ENCODE results near the gene ZNF263.
"Not testable (repeated sequence)": the region's sequence is repeated elsewhere in the genome, so short reads cannot be mapped to it uniquely, and the experiment has no call there.

The ZNF263 gene

DNA sequence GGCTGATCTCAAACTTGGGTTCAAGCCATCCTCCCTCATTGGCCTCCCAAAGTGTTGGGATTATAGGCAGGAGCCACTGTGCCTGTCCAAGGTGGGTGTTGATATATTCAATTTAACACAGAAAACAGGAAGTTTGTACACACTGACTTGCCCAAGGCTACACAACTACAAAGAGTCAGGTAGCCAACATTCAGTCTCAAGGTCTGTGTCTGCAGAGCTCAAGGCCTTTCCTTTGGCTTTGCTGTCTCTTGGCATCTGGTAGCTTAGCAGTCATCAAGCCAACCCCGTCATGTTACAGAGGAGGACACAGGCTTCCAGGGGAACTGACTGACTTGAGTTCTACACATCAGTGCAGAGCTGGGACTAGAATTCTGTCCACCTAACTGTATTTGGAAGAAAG, 15.0 kb upstream of the ZNF263 start:
- DNase-seq (ENCODE audit: low read depth in 2 of 2): no peak

DNA sequence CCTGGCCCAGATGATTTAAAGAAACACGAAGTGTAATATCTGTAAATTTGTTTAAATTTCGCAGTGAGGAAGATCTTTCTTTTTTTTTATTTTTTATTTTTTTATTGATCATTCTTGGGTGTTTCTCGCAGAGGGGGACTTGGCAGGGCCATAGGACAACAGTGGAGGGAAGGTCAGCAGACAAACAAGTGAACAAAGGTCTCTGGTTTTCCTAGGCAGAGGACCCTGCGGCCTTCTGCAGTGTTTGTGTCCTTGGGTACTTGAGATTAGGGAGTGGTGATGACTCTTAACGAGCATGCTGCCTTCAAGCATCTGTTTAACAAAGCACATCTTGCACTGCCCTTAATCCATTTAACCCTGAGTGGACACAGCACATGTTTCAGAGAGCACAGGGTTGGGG, 12.6 kb upstream of the ZNF263 start:
- DNase-seq (ENCODE audit: low read depth in 2 of 2): not testable (repeated sequence)

DNA sequence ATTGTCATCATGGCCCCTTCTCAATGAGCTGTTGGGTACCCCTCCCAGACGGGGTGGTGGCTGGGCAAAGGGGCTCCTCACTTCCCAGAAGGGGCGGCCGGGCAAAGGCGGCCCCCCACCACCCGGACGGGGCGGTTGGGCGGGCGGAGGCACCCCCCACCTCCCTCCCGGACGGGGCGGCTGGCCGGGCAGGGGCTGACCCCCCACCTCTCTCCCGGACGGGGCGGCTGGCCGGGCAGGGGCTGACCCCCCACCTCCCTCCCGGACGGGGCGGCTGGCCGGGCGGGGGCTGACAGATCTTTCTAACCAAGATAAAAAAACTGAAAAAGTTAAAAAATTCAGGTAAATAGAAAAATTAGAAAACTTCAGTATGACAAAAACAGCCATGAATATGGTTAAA, 12.0 kb upstream of the ZNF263 start:
- not testable (repeated sequence) for DNase-seq (ENCODE audit: low read depth in 2 of 2)

DNA sequence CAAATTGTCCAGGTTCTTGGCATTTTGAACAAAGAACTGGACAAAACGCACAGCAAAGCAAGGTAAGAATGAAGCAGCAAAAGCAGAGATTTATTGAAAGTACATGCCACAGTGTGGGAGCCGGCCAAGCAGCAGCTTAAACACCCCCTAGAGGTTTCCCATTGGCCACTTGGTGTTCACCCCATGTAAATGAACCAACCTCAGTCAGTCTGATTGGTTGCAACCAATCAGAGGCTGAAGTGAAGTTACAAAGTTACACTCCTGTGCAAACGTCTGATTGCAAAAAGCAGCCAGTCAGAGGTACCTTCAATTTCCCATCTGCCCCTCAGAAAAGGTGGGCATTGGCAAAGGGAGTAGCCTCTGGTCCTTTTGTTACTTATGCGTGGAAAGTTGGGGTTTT, 8.8 kb upstream of the ZNF263 start:
- no peak for DNase-seq (ENCODE audit: low read depth in 2 of 2)

DNA sequence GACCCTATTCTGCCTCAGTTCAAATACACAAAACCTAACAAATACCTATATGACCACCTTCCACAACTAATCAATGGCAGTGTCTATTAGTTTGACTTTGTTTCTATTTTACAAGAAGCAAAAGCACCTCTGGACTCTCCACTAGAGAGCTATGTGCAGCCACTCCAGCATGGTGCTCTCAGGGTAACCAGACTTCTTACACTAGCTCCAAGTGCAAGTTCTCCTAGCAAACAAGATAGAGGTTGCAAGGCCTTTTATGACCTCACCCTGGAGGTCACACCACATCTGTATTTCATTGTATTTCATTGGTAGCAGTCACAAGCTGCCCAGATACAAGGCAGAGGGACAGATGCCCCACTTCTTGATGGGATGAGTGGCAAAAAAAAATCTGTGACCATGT, 8.3 kb upstream of the ZNF263 start:
- DNase-seq (ENCODE audit: low read depth in 2 of 2): no peak

DNA sequence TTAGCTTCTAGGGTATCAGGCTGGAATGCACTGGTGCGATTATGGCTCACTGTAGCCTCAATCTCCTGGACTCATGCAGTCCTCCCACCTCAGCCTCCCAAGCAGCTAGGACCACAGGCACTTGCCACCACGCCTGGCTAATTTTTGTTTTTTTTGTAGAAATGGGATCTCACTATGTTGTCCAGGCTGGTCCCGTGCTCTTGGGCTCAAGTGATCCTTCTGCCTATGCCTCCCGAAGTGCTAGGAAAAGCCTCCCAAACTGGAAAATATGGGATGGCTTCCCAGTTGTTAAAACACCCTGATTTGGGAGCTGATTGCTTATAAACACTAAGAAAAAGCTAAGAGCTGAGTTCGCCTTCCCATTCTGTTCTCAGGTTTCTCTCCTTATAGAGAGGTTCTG, 6.6 kb upstream of the ZNF263 start:
- no peak for DNase-seq (ENCODE audit: low read depth in 2 of 2)

DNA sequence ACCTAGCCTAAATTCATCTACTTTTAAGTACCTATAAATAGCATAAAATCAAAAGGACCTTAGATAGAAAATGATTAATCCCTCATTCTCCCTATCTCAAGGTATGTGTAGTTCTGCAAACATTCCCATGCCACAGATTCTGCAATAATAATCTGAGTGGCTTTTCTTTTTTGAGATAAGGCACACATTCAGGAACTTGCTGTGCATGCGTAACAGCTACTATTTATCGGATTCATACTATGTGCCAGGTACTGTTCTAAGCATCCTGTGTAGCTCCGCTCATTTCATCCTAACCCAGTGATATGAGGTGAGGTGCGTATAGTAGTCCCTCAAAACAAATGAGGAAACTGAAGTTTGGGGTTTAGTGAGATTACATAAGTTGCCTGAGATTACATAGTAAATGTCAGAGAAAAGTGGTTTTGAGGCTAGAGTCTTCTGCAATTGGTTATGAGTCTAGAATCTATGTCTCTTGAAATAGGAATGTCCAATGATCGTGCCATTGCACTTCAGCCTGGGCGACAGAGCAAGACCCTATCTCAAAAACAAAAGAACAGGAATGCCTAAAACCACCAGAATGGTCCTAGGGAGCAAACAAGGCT, 2.0 kb upstream of the ZNF263 start:
- no peak for DNase-seq (ENCODE audit: low read depth in 2 of 2)

DNA sequence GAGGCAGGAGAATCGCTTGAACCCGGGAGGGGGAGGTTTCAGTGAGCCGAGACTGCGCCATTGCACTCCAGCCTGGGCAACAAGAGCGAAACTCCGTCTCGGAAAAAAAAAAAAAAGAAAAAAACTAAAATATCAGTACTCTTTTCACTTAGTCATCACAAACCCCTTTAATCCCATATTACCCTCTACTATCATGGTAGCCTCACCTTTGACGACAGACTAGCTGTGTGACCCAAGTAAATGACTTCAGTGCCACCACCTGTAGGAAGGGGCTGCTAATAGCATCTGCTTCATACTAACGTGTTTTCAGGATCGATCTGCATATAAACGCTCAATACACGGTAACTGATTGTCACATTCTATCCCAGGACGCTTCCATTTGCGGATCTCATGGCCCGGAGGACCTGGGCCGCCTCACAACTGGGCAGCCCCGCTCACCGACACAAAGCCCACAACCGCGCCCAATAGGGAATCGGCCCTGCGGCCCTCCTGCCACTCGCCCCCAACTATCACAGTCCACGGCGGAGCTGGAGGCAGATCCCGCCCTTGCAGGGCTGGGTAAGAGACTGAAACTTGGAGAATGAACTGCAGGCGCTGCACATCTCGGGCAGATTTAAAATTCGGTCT, 1.1 kb upstream of the ZNF263 start:
- DNase-seq (ENCODE audit: low read depth in 2 of 2): no peak

DNA sequence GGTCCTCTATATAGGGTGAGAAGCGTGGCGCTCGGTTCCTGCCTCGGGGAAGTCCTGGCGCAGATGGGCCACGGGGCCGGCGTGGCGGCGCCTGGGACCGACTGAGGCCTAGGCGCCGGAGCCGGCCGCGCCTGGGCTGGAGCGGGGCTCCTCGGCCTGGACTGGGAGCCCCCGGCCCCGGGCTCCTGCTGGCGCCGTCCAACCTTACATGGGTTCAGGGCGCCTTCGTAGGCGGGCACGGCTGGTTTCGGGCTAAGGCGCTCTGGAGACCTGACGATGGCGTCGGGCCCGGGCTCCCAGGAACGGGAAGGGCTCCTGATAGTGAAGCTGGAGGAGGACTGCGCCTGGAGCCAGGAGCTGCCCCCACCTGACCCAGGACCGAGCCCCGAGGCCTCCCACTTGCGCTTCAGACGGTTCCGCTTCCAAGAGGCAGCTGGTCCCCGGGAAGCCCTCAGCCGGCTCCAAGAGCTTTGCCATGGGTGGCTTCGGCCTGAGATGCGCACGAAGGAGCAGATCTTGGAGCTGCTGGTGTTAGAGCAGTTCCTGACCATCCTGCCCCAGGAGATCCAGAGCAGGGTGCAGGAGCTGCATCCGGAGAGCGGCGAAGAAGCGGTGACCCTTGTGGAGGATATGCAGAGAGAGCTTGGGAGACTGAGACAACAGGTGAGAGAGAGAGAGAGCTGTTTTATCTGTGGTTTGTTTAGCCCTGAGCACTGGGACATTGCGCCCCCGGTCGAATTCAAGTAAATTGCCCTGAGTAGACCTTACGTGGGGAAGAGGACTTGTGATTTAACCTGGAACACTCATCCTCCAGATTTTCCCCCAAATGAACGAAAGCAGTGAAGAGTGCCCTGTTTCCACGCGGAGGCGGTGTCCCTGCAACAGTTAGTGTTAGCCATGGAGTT, 504 bp downstream of the ZNF263 start:
- DNase-seq (ENCODE audit: low read depth in 2 of 2): no peak

DNA sequence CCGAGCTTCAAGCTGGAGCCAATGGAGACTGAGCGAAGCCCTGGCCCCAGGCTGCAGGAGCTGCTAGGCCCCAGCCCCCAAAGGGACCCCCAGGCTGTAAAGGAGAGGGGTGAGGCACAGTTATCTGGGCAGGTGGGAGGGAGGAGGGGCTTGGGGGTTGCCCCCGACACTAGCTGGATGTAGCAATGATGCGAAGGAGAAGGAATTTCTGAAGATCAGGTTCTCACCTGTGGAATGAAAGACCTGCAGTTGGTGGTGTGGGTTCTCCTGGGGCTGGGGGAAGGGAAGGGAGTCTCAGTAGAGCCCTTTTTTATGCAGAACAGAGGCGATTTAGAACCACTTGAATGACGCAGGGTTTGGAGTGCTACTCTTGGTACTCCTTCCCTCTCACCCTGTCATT, 1.8 kb downstream of the ZNF263 start:
- DNase-seq (ENCODE audit: low read depth in 2 of 2): no peak

DNA sequence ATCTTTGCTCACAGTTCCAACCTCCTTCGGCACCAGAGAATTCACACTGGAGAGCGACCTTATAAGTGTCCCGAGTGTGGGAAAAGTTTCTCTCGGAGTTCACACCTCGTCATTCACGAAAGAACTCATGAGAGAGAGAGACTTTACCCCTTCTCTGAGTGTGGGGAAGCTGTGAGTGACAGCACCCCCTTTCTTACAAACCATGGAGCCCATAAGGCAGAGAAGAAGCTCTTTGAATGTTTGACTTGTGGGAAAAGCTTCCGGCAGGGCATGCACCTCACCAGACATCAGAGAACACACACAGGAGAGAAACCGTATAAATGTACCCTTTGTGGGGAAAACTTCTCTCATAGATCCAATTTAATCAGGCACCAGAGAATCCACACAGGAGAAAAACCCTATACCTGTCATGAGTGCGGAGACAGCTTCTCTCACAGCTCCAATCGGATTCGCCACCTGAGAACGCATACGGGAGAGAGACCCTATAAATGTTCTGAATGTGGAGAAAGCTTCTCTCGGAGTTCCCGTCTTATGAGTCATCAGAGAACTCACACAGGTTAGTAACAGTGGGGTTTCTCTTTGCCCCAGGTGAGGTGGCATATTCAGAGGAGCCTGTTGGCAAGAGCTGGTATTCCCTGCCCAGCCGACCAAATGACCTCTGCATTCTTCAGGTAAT, 6.8 kb downstream of the ZNF263 start:
- DNase-seq (ENCODE audit: low read depth in 2 of 2): no peak

DNA sequence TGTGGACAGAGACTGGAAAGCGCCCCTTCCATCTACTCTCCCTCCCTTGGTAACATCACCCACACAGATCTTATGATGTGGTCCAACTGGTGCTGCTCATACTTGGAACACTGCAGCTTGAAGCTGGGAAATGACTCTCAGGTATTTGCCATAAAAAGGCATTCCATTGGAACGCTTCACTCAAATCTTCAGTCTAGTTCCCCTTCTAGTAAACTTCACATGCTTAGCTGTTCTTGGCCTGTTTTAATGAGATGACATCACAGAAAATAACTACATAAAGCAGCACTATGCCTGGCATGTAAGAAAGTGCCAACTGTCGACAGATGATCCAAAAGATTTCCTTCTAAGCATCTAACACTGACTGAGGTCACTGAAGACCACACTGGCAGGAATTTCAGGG, 9.3 kb downstream of the ZNF263 start:
- DNase-seq (ENCODE audit: low read depth in 2 of 2): no peak

DNA sequence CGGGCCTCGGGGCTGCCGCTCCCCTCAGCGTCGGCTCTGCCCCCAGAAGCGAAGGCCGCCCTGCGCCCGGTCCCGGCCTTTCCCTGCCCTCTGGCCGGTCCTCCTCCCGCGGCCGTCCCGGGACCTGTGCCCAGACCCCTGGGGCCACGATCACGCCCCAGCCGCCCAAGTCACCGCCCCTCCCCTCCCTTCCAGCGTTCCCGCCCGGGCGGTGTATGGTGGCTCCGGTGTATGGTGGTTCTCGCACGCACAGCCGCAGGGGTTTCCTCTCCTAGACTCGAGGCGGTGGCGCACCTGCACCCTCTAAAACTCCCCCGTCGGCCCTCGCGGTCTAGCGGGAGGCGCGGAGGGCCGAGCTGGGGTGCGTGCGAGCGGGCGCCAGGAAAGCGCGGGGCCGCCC, 11.9 kb downstream of the ZNF263 start:
- DNase-seq (ENCODE audit: low read depth in 2 of 2): no peak

DNA sequence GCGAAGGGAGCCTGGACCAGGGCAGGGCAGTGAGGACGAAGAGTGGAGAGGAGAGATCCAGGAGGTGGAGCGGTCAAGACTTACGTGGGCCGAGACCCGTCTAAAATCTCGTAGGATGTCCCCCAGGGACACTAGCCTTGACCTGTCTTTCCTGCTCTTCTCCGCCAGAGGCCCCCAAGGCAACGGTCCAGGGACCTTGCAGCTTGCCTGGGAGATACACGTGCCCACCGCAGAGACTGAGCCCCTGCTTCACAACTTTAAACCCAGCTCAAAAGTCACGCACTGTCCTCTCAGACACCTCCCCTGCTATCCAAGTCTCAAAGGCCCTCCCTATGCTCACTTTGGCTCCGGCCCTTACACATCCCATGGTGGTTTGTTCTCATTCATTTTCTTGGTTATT, 12.5 kb downstream of the ZNF263 start:
- DNase-seq (ENCODE audit: low read depth in 2 of 2): no peak

DNA sequence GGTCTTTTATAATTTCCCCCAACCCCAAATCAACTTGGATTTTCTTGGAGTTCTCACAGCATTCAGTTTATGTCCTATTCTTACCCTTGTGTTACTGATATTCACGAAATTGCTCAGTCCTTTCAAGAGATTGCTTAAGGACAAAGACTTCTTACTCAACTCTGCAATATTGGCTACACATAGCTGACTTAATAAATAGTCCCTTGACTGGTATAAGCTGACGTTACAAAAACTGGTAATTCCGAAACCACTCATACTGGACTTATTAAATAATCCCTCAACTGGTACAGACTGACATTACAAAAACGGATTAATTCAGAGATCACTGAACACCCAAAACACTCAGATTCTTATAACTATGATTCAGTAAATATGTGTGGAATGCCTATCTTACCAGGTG, 21.1 kb downstream of the ZNF263 start:
- DNase-seq (ENCODE audit: low read depth in 2 of 2): no peak

DNA sequence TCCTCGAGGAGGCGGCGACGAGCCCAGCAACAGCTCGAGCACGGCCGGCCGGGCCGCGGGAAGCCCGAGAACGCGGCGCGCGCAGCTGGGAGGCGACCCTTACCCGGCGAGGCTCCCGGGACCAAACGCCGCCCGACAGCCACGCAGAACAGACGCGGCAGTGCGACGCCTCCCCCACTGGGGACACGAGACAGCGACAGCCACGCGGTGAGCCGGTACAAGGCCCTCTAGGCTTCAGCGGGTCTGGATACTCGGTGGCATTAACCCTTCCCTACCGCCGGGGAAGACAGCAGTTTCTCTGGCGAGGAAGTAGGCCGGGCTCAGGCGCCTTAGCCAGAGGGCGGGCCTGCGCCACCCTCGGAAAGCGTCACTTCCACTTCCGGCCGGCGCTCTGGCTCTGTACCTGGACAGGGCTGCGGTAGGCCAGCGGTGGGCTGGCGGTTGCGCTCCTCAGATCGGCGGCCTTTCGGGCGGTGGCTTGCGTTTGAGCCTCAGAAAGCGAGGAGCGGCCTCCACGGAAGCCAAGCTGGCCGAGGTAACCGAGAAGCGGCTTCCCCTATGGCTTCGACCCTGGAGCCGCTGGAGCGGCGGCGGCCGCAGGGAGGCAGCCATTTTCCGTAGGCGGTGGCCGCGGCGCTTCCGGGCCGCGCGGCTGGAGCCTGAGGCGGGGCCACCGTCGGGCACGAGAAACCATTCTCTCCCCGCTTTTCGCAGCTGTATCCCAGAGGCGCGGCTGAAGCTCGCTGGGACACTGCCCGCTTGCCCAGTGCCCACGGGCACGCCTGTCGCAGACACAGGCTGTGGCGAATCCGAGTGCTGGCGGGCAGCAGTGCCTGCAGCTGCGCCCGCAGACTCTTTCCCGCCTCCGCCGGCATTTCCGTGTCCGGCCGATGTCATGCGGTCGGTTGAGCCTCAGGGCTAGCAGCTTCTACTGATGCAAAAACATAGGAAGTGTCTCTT, 22.1 kb downstream of the ZNF263 start, which contains the start of the genes TIGD7 and ZNF75A:
Gene TIGD7, minus strand, starts transcription at position 322 of the 960 bp plus-strand sequence. CDS start 4,816 bp downstream, outside the sequence.
Gene ZNF75A, plus strand, starts transcription at position 389 of the 960 bp plus-strand sequence. CDS start 2,932 bp downstream, outside the sequence.
- DNase-seq (ENCODE audit: low read depth in 2 of 2): peak; percentile 63 to 69

DNA sequence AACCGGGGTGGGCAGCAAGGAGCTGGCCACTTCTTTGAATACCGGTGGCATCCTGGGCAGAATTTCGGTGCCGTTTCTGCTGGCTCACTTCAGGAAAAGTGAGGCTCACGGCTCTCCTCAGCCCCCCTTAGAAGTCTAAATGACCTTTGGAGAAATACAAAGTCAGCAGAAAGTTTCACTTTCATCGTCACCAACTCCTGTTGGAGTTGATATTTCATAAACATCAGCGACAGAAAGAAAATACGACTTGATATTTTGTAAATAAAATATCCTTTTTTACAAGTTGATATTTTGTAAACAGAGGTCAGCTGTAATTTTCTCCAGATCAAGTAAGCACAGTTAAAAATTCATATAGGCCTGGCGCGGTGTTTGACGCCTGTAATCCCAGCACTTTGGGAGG, 22.8 kb downstream of the ZNF263 start:
- no peak for DNase-seq (ENCODE audit: low read depth in 2 of 2)

DNA sequence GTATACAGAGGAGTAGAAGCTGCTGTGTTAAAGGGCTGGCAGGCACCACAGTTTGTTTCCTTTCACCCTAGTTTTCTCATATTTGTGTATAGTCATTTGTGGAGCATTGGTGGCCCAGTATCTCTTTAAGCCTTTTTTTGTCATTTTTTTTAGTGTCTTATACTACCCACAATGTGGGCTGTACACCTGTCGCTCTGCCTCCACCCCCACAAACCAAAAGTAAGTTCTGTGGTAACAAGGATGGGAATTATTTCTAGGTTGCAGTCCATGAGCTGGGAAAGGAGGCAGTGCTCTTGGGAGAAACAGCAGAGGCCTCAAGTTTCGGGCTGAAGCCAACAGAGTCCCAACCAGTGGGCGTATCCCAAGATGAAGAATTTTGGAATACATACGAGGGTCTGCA, 28.2 kb downstream of the ZNF263 start:
- no peak for DNase-seq (ENCODE audit: low read depth in 2 of 2)

DNA sequence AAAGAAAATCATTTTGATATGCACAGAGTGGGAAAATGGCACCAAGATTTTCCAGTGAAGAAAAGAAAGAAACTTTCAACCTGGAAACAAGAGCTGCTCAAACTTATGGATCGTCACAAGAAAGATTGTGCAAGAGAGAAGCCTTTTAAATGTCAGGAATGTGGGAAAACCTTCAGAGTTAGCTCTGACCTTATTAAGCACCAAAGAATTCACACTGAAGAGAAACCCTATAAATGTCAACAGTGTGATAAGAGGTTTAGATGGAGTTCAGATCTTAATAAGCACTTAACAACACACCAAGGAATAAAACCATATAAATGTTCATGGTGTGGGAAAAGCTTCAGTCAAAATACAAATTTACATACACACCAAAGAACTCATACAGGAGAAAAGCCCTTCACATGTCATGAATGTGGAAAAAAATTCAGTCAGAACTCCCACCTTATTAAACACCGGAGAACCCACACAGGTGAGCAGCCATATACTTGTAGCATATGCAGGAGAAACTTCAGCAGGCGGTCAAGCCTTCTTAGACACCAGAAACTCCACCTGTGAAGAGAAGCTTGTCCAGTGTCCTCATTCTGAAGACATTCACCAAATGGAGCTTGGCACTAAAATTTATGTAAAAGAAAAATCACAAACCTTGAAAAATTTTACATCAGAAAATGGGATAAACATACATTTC, 34.2 kb downstream of the ZNF263 start:
- no peak for DNase-seq (ENCODE audit: low read depth in 2 of 2)

DNA sequence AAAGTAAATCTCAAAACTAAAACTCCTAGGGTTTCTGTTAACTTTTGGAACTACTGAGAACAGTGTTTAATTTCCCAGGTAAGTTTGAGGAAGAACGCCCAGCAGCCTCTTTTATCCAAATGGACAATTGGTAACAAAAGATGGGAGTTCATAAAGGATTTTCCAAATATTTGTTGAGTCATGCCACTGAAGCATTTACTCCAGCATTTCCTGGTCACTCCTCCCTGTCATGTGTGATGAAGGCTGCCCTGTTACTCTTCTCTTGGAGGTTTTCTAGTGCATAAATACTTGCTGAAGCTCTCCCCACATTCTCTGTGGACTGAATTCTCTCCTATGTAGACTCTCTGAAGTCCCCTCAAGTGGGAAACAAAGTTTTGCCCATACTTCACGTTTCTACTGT, 38.5 kb downstream of the ZNF263 start:
- DNase-seq (ENCODE audit: low read depth in 2 of 2): no peak
